H1 (cell line): ENCODE measurements around the gene NTN1. TPM values are rescaled to one million over a fixed set of nuclear protein-coding genes. Genes with fewer than 3 reads are reported as not detected.

ENCODE experiments used
- CTCF ChIA-PET: fragments of 300-600 bp; sonication (Branson Sonifier 250); formaldehyde crosslinking; loops from one replicate; lab custom pipeline; 2021; ENCODE audit not compliant: partially characterized antibody; lab: Charles Lee
- POLR2A ChIA-PET: fragments of 300-600 bp; sonication (Branson Sonifier 250); formaldehyde crosslinking; loops from one replicate; lab custom pipeline; 2021; ENCODE audit warnings: inconsistent platforms; ENCODE audit not compliant: partially characterized antibody; lab: Charles Lee
- DNase-seq, 2 experiments: peaks; one replicate each; pipeline versions ENCODE4 v3.0.0 to v3.0.0-alpha.2; 2010 to 2022; ENCODE audit warnings: low spot score in 2 of 2, low read depth in 1 of 2, mixed read lengths in 1 of 2
- FAIRE-seq: peaks from 2 replicates; lab custom pipeline; 2011; peaks lifted over from hg19 to GRCh38; lab: Jason Lieb, UNC
- H2AFZ ChIP-seq: 2 replicates; pipeline ENCODE4 v1.8.1; 2012; ENCODE audit warnings: low read length, inconsistent platforms
- H2AK5ac ChIP-seq: 2 replicates; pipeline ENCODE4 v1.6.1; 2013; ENCODE audit warnings: low read depth, low read length
- H2BK120ac ChIP-seq: replicated peaks from 2 replicates; pipeline ENCODE3; 2013; ENCODE audit warnings: low read depth, low read length, inconsistent platforms
- H2BK12ac ChIP-seq: 2 replicates; pipeline ENCODE4 v1.6.1; 2013; ENCODE audit warnings: low read depth, low read length
- H2BK15ac ChIP-seq: 2 replicates; pipeline ENCODE4 v1.6.1; 2013; ENCODE audit warnings: low read length
- H2BK20ac ChIP-seq: 2 replicates; pipeline ENCODE4 v1.6.1; 2013; ENCODE audit warnings: low read length
- H2BK5ac ChIP-seq: 2 replicates; pipeline ENCODE4 v1.6.1; 2013; ENCODE audit warnings: low read depth, low read length
- H3K14ac ChIP-seq: 2 replicates; pipeline ENCODE4 v1.6.1; 2013; ENCODE audit warnings: inconsistent platforms; ENCODE audit not compliant: insufficient read length
- H3K18ac ChIP-seq: 2 replicates; pipeline ENCODE4 v1.6.1; 2013; ENCODE audit warnings: low read length; ENCODE audit errors: extremely low read depth
- H3K23ac ChIP-seq: 2 replicates; pipeline ENCODE4 v1.6.1; 2013; ENCODE audit warnings: inconsistent platforms; ENCODE audit not compliant: insufficient read length
- H3K23me2 ChIP-seq: 2 replicates; pipeline ENCODE4 v1.6.1; 2013; ENCODE audit warnings: low read depth, low read length
- H3K27ac ChIP-seq: 2 replicates; pipeline ENCODE4 v1.6.1; 2011; ENCODE audit warnings: low read depth, low read length, inconsistent platforms
- H3K27me3 ChIP-seq, 4 experiments: replicated peaks in 1 of 4; 1 replicate in 1 of 4; 2 replicates in 3 of 4; pipeline versions ENCODE4 v1.6.1 to v1.8.1; 2011 to 2013; ENCODE audit warnings: low read length in 3 of 4, mild to moderate bottlenecking in 3 of 4, inconsistent platforms in 2 of 4, mixed read lengths in 2 of 4, moderate library complexity in 1 of 4; ENCODE audit not compliant: control insufficient read depth in 3 of 4, insufficient read depth in 3 of 4; ENCODE audit errors: extremely low read depth in 1 of 4
- H3K36me3 ChIP-seq, 4 experiments: 2 replicates each; pipeline versions ENCODE4 v1.6.1 to v1.8.1; 2011 to 2013; ENCODE audit warnings: mild to moderate bottlenecking in 4 of 4, low read length in 3 of 4, moderate library complexity in 2 of 4, control low read depth in 1 of 4, inconsistent platforms in 1 of 4; ENCODE audit not compliant: insufficient read depth in 4 of 4, control insufficient read depth in 2 of 4
- H3K4ac ChIP-seq: replicated peaks from 2 replicates; pipeline ENCODE3; 2013; ENCODE audit warnings: low read length, low read depth, mixed read lengths, inconsistent platforms; ENCODE audit not compliant: insufficient read length
- H3K4me1 ChIP-seq, 4 experiments: replicated peaks in 1 of 4; 1 replicate in 1 of 4; 2 replicates in 3 of 4; pipeline versions ENCODE4 v1.6.1 to v1.8.1; 2011 to 2013; ENCODE audit warnings: low read length in 3 of 4, inconsistent platforms in 2 of 4, mixed read lengths in 1 of 4; ENCODE audit not compliant: insufficient read depth in 4 of 4, control insufficient read depth in 3 of 4
- H3K4me2 ChIP-seq, 2 experiments: 2 replicates each; pipeline versions ENCODE4 v1.6.1 to v1.8.1; 2011 to 2013; ENCODE audit warnings: low read depth in 2 of 2, low read length in 2 of 2, control low read depth in 1 of 2, inconsistent platforms in 1 of 2, mild to moderate bottlenecking in 1 of 2; ENCODE audit not compliant: insufficient read depth in 1 of 2
- H3K4me3 ChIP-seq, 4 experiments: fragments of 200-600, 300-600 bp in 1 of 4; sonication (generic), shearing (Covaris generic), sonication (Bioruptor Twin) in 1 of 4; 2 replicates each; pipeline versions ENCODE4 v1.5.1 to v1.8.1; 2011 to 2016; ENCODE audit warnings: low read length in 4 of 4, low read depth in 3 of 4, control low read depth in 2 of 4, inconsistent platforms in 2 of 4, mild to moderate bottlenecking in 2 of 4, mixed read lengths in 1 of 4, moderate library complexity in 1 of 4; ENCODE audit not compliant: insufficient read depth in 2 of 4; ENCODE audit errors: extremely low read depth in 1 of 4
- H3K56ac ChIP-seq: replicated peaks from 2 replicates; pipeline ENCODE3; 2013; ENCODE audit warnings: low read depth, mild to moderate bottlenecking, mixed read lengths, low read length, inconsistent platforms; ENCODE audit not compliant: insufficient read length
- H3K79me1 ChIP-seq: 2 replicates; pipeline ENCODE4 v1.6.1; 2013; ENCODE audit warnings: low read depth, low read length, control low read depth
- H3K79me2 ChIP-seq, 2 experiments: 2 replicates each; pipeline versions ENCODE4 v1.6.1 to v1.8.1; 2012 to 2013; ENCODE audit warnings: low read length in 2 of 2, mild to moderate bottlenecking in 2 of 2, inconsistent platforms in 1 of 2; ENCODE audit not compliant: insufficient read depth in 2 of 2, control insufficient read depth in 1 of 2
- H3K9ac ChIP-seq, 4 experiments: replicated peaks in 1 of 4; 1 replicate in 1 of 4; 2 replicates in 3 of 4; pipeline versions ENCODE4 v1.6.1 to v1.8.1; 2011 to 2013; ENCODE audit warnings: low read depth in 3 of 4, low read length in 3 of 4, control low read depth in 2 of 4, mild to moderate bottlenecking in 2 of 4, moderate library complexity in 2 of 4, inconsistent platforms in 1 of 4; ENCODE audit errors: extremely low read depth in 1 of 4
- H3K9me3 ChIP-seq, 2 experiments: 2 replicates each; pipeline versions ENCODE4 v1.6.1 to v1.8.1; 2012 to 2013; ENCODE audit warnings: mild to moderate bottlenecking in 2 of 2, moderate library complexity in 2 of 2, control low read depth in 1 of 2, inconsistent platforms in 1 of 2, low read depth in 1 of 2, low read length in 1 of 2, mixed read lengths in 1 of 2; ENCODE audit not compliant: insufficient read depth in 2 of 2
- H4K20me1 ChIP-seq, 2 experiments: replicated peaks in 1 of 2; 2 replicates each; pipeline versions ENCODE3 to v1.8.1; 2011 to 2013; ENCODE audit warnings: inconsistent platforms in 2 of 2, low read length in 2 of 2, mild to moderate bottlenecking in 1 of 2; ENCODE audit not compliant: insufficient read depth in 2 of 2, control insufficient read depth in 1 of 2
- H4K5ac ChIP-seq: 2 replicates; pipeline ENCODE4 v1.6.1; 2013; ENCODE audit warnings: low read length, low read depth, mixed read lengths, inconsistent platforms; ENCODE audit not compliant: insufficient read length
- H4K8ac ChIP-seq: 2 replicates; pipeline ENCODE4 v1.8.0; 2013; ENCODE audit warnings: mild to moderate bottlenecking, moderate library complexity, low read length, inconsistent platforms; ENCODE audit not compliant: insufficient read depth; ENCODE audit errors: extremely low read depth
- H4K91ac ChIP-seq: replicated peaks from 2 replicates; pipeline ENCODE3; 2013; ENCODE audit warnings: low read length, mixed read lengths, inconsistent platforms; ENCODE audit not compliant: insufficient read length
- CBX5 ChIP-seq: fragments of 300-800, 300-1000 bp; sonication (generic); IDR thresholded peaks from 2 replicates; pipeline ENCODE4 v1.7.1; 2016; ENCODE audit warnings: antibody characterized with exemption, low read length, low read depth
- CREB1 ChIP-seq: IDR thresholded peaks from 2 replicates; pipeline ENCODE4 v1.6.1; 2012; ENCODE audit warnings: inconsistent platforms
- EP300 ChIP-seq, 2 experiments: IDR thresholded peaks; 1 replicate in 1 of 2; 2 replicates in 1 of 2; pipeline ENCODE4 v1.6.1; 2011 to 2012; ENCODE audit warnings: low read depth in 2 of 2, low read length in 2 of 2, mild to moderate bottlenecking in 2 of 2, borderline replicate concordance in 1 of 2, inconsistent platforms in 1 of 2, moderate library complexity in 1 of 2
- JUND ChIP-seq: IDR thresholded peaks from 2 replicates; pipeline ENCODE4 v1.6.1; 2011; ENCODE audit warnings: mild to moderate bottlenecking, improper control_type of control experiment, low read length
- RNF2 ChIP-seq: fragments of 200-900, 300-1000 bp; sonication (generic); IDR thresholded peaks from 2 replicates; pipeline ENCODE4 v1.7.1; 2016; ENCODE audit warnings: borderline replicate concordance, low read depth, mild to moderate bottlenecking, antibody characterized with exemption, low read length; ENCODE audit not compliant: poor library complexity, severe bottlenecking; ENCODE audit errors: missing control alignments
- SIN3A ChIP-seq, 2 experiments: IDR thresholded peaks in 1 of 2; conservative IDR thresholded peaks in 1 of 2; 2 replicates each; pipeline ENCODE4 v1.6.1; 2011 to 2012; ENCODE audit warnings: low read length in 2 of 2, improper control_type of control experiment in 1 of 2, low read depth in 1 of 2, mild to moderate bottlenecking in 1 of 2
- SP4 ChIP-seq: IDR thresholded peaks from 2 replicates; pipeline ENCODE4 v1.6.1; 2012; ENCODE audit warnings: low read length, inconsistent platforms
- SRF ChIP-seq: IDR thresholded peaks from 2 replicates; pipeline ENCODE4 v1.6.1; 2011; ENCODE audit warnings: mild to moderate bottlenecking, low read depth, low read length, moderate library complexity
- TEAD4 ChIP-seq: IDR thresholded peaks from 2 replicates; pipeline ENCODE4 v1.6.1; 2012; ENCODE audit warnings: low read depth, low read length, inconsistent platforms, mixed read lengths
- WGBS, 2 experiments: shearing (Covaris generic) in 1 of 2; methylation state at CpG; one replicate each; pipeline versions ENCODE4 v1.1.6 to v1.1.7; 2013 to 2015; ENCODE audit warnings: low lambda C conversion rate in 2 of 2, mixed read lengths in 2 of 2, inconsistent platforms in 1 of 2, low coverage in 1 of 2, missing lambda C conversion rate in 1 of 2; ENCODE audit not compliant: insufficient replicate concordance in 2 of 2, insufficient coverage in 1 of 2, insufficient read length in 1 of 2; ENCODE audit errors: extremely low coverage in 1 of 2, missing lambda C conversion rate in 1 of 2; 5-methylcytosine and 5-hydroxymethylcytosine counted together
- polyA plus RNA-seq, 7 experiments: library from polyadenylated mRNA; depleted of rRNA in 3 of 7; stranded (reverse) in 5 of 7; unstranded in 2 of 7; fragments of >200 nt in 5 of 7; fragments of 200-250 nt in 2 of 7; gene quantifications; 1 replicate in 5 of 7; 2 replicates in 1 of 7; 4 replicates in 1 of 7; pipeline versions ENCODE4 v1.2.1 to v1.2.3, GENCODE V29; 2011 to 2013; ENCODE audit warnings: missing spikeins in 2 of 7, mixed read lengths in 2 of 7
- total RNA-seq: library from RNA; stranded (reverse); fragmentation: NEBNext Ultra II Directional; extraction: Animal tissue kit (Norgen Biotek cat#: 25700); gene quantifications from 2 replicates; pipeline ENCODE4 v1.2.1, GENCODE V29; 2021
- TF ChIP-seq, protein P1 (sequence below): IDR thresholded peaks from 2 replicates; pipeline ENCODE4 v1.6.1; 2011; ENCODE audit warnings: low read depth, mild to moderate bottlenecking, low read length; ENCODE audit not compliant: insufficient read depth
- TF ChIP-seq, protein P2 (sequence below): IDR thresholded peaks from 2 replicates; pipeline ENCODE4 v1.6.1; 2012; ENCODE audit warnings: inconsistent platforms

The NTN1 gene
- total and polyA plus RNA-seq, 2 of the 8 experiments (the other 6 are each of a cell fraction or from before 2014, with no cell fraction given): 2.0 to 2.3 TPM

DNA sequence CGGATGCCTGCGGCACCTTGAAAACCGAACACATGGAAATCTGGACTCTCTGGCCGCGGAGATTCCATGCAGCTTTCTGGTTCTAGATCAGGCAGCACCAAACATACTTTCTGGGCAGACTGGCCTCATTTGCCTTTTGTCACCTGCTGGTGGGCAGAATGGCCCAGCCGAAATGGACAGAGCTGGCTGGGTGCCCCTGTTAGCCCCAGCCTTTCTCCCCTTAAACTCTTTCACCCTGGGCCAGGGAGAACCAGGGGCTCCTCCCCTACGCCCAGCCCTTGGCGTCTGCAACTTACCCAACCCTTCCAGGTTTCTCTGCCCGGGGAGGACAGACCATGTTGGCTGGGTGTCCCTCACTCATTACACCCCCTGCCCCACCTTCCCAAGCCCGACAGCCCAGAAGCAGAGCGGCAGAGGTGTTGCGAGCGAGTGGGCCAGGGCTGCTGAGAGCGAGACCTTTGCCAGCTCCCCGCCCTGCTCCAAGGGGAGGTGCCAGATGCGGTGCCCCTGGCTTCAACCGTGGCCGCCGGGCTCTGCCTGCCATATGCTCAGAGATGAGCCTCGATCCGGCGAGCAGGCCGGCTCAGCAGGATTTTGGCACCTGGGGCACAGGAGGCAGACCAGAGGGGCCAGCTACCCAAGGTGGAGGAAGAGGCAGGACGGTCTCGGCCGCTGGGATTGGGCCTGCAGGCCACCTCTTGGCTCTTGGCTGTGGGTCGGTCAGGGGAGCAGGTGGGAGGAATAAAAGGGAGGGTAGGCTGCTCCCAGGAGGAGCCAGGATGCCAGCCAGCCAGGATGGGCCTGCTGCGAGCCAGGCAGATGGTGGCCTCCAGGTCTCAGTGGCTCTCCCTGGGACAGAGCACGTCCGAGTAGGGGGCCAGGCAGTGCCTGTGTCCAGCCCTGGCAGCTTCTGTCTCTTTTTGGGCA, 191.3 kb downstream of the NTN1 start:
- Histone ChIP-seq H4K5ac (no peak overlapping the region), H2AFZ (no peak overlapping the region), H4K91ac (no peak overlapping the region), H3K4ac (no peak overlapping the region), H3K56ac (no peak overlapping the region), H3K27ac (no peak overlapping the region), H3K79me2 (no peaks in the 10 kb centered on the region), H3K27me3 (no peaks in the 10 kb centered on the region), H3K4me3 (no peak overlapping the region), H3K36me3 (no peaks in the 10 kb centered on the region), H2BK15ac (no peak overlapping the region), H2BK120ac (no peak overlapping the region), H4K20me1 (peaks cover 0 to 3% of the 10 kb centered on the region in 2 experiments), H3K4me1 (peaks cover 0 to 2% (median 0%) of the 10 kb centered on the region in 4 experiments; a peak in 1 of 7 replicates), H3K14ac (no peak overlapping the region), H2BK5ac (no peak overlapping the region), H3K9ac (no peak overlapping the region), H2BK12ac (no peak overlapping the region), H3K4me2 (no peak overlapping the region), H3K79me1 (no peaks in the 10 kb centered on the region), H2AK5ac (no peak overlapping the region), H3K9me3 (peaks cover 0 to 13% of the 10 kb centered on the region in 2 experiments; a peak in 2 of 4 replicates), H3K23ac (no peak overlapping the region), H3K18ac (no peak overlapping the region), H3K23me2 (peaks cover 3% of the 10 kb centered on the region; the same call in 1 of the 2 replicates), H2BK20ac (no peak overlapping the region), H4K8ac (no peak overlapping the region)
- DNase-seq: no peak
- POLR2A ChIA-PET: no interaction called here
- no peak for FAIRE-seq
- 91% methylated on average over 29 of the region's 30 CpGs; no CpG with 5 or more reads in 1 of the 2 experiments for WGBS, 2 experiments
- CTCF ChIA-PET: no interaction called here
- no peak for TF ChIP-seq TEAD4
- no peak for TF ChIP-seq SP4
- TF ChIP-seq, protein P1, sequence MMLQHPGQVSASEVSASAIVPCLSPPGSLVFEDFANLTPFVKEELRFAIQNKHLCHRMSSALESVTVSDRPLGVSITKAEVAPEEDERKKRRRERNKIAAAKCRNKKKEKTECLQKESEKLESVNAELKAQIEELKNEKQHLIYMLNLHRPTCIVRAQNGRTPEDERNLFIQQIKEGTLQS: no peak
- TF ChIP-seq CBX5: no peak
- TF ChIP-seq, protein P2, sequence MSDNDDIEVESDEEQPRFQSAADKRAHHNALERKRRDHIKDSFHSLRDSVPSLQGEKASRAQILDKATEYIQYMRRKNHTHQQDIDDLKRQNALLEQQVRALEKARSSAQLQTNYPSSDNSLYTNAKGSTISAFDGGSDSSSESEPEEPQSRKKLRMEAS: no peak
- TF ChIP-seq CREB1: no peak
- no peak for TF ChIP-seq JUND
- TF ChIP-seq RNF2: no peak
- no peak for TF ChIP-seq SIN3A (conservative IDR thresholded peaks at IDR 0.05 in 1 of 2, IDR thresholded peaks at IDR 0.05 in 1 of 2; ENCODE audit: low read depth in 1 of 2, low read length in 2 of 2)
- TF ChIP-seq SRF: no peak
- TF ChIP-seq EP300 (IDR thresholded peaks at IDR 0.05; ENCODE audit: borderline replicate concordance in 1 of 2, low read depth in 2 of 2, low read length in 2 of 2): no peak
